BJ (cell line): ENCODE results near the gene NLK. TPM values are rescaled to one million over a fixed set of nuclear protein-coding genes. Genes with fewer than 3 reads are reported as not detected.
A peak's percentile ranks its signal among the peaks of the same experiment; 100 is the strongest.

Experiments
- CTCF ChIA-PET: fragments of 350-600 bp; formaldehyde crosslinking; extraction: SDS; loops from one replicate; lab custom pipeline; 2021; ENCODE audit warnings: antibody characterized with exemption, inconsistent platforms; lab: Yijun Ruan, JAX
- POLR2A ChIA-PET: fragments of 300-600 bp; sonication (Branson Sonifier 250); formaldehyde crosslinking; extraction: SDS; loops from one replicate; lab custom pipeline; 2021; ENCODE audit warnings: antibody characterized with exemption; lab: Charles Lee
- DNase-seq: peaks from one replicate; pipeline ENCODE4 v3.0.0-alpha.2; 2011; ENCODE audit warnings: low read depth
- H3K27me3 ChIP-seq: 2 replicates; pipeline ENCODE4 v1.6.0; 2011; ENCODE audit warnings: low read length; ENCODE audit not compliant: control insufficient read depth, insufficient read depth
- H3K36me3 ChIP-seq: 2 replicates; pipeline ENCODE4 v1.5.1; 2011; ENCODE audit warnings: low read length; ENCODE audit not compliant: control insufficient read depth, insufficient read depth
- H3K4me3 ChIP-seq: 2 replicates; pipeline ENCODE4 v1.5.1; 2011; ENCODE audit warnings: low read depth, mild to moderate bottlenecking, control low read depth, low read length
- CTCF ChIP-seq: IDR thresholded peaks from 2 replicates; pipeline ENCODE4 v1.5.1; 2011; ENCODE audit warnings: low read depth, mild to moderate bottlenecking, control low read depth, inconsistent platforms, low read length, moderate library complexity; ENCODE audit not compliant: insufficient read depth
- polyA minus RNA-seq: library from RNA; depleted of rRNA, polyadenylated mRNA; stranded (reverse); fragments of >200 nt; gene quantifications from 2 replicates; pipeline ENCODE4 v1.2.3, GENCODE V29; 2011; rRNA and poly(A)+ RNA removed
- polyA plus RNA-seq: library from polyadenylated mRNA; depleted of rRNA; stranded (reverse); fragments of >200 nt; gene quantifications from 2 replicates; pipeline ENCODE4 v1.2.3, GENCODE V29; 2011; rRNA removed

The NLK gene
- polyA plus RNA-seq (16.5 and 25.1 TPM in 2 replicates), polyA minus RNA-seq (32.6 and 54.4 TPM in 2 replicates)

- ChIA-PET CTCF (no interaction called here), POLR2A (no interaction called here)
- no peaks in the 10 kb centered on the region for H3K36me3 ChIP-seq
- DNase-seq: no peak
- no peaks in the 10 kb centered on the region for H3K27me3 ChIP-seq
- no peak for TF ChIP-seq CTCF
- peak within 1 kb of the TSS; percentile 75 for H3K4me3 ChIP-seq
These were observed at the start of gene NLK for GRCh38 chr17:28042657-28042720. Gene NLK (plus strand): TSS chr17:28042677. CDS start chr17:28042874, 197 bp downstream.

- no peak for DNase-seq
- Histone ChIP-seq H3K27me3 (no peaks in the 10 kb centered on the region; the same call in 1 of the 2 replicates), H3K4me3 (no peak overlapping the region), H3K36me3 (no peaks in the 10 kb centered on the region)
- no peak for TF ChIP-seq CTCF
- CTCF ChIA-PET: interaction anchor here (0.6 to 1.1 kb wide), 3 partner anchors 10 to 259 kb away, joined by 3 to 4 read pairs (median 3); no protein-coding TSS in a partner anchor
- POLR2A ChIA-PET: no interaction called here
These were observed 49.2 kb upstream of the NLK start for GRCh38 chr17:27993161-27993695.

GRCh38 chr17:27993723-27994310 lies 48.7 kb upstream of the NLK start:
- no peak for DNase-seq
- Histone ChIP-seq H3K4me3 (no peak overlapping the region), H3K27me3 (no peaks in the 10 kb centered on the region; the same call in 1 of the 2 replicates), H3K36me3 (no peaks in the 10 kb centered on the region)
- ChIA-PET POLR2A (no interaction called here), CTCF (interaction anchor here (1.1 kb wide), 1 partner anchor 10 kb away, joined by 3 read pairs; no protein-coding TSS in a partner anchor)
- TF ChIP-seq CTCF: no peak

- Histone ChIP-seq H3K36me3 (no peaks in the 10 kb centered on the region), H3K27me3 (no peaks in the 10 kb centered on the region; the same call in 1 of the 2 replicates), H3K4me3 (no peak overlapping the region)
- ChIA-PET CTCF (no interaction called here), POLR2A (no interaction called here)
- no peak for DNase-seq
- no peak for TF ChIP-seq CTCF
These were observed 47.9 kb upstream of the NLK start for GRCh38 chr17:27994586-27994985.

GRCh38 chr17:27995554-27995953 lies 46.9 kb upstream of the NLK start:
- H3K4me3 ChIP-seq: no peak overlapping the region
- H3K27me3 ChIP-seq: no peaks in the 10 kb centered on the region; the same call in 1 of the 2 replicates
- TF ChIP-seq CTCF: no peak
- no peaks in the 10 kb centered on the region for H3K36me3 ChIP-seq
- ChIA-PET CTCF (interaction anchor here (0.6 kb wide), 1 partner anchor 50 kb away, joined by 3 read pairs; no protein-coding TSS in a partner anchor), POLR2A (no interaction called here)
- DNase-seq: no peak
